HPDE6-E6E7 (cell line): Measurements from ENCODE around the gene CACNB2.

Source experiments
- DNase-seq: peaks from one replicate; pipeline ENCODE4 v3.0.0; 2011; ENCODE audit warnings: missing footprints; ENCODE audit errors: extremely low spot score

Gene CACNB2

GRCh38 chr10:18334116-18334867, 194.1 kb downstream of the CACNB2 start:
- no peak for DNase-seq

DNA sequence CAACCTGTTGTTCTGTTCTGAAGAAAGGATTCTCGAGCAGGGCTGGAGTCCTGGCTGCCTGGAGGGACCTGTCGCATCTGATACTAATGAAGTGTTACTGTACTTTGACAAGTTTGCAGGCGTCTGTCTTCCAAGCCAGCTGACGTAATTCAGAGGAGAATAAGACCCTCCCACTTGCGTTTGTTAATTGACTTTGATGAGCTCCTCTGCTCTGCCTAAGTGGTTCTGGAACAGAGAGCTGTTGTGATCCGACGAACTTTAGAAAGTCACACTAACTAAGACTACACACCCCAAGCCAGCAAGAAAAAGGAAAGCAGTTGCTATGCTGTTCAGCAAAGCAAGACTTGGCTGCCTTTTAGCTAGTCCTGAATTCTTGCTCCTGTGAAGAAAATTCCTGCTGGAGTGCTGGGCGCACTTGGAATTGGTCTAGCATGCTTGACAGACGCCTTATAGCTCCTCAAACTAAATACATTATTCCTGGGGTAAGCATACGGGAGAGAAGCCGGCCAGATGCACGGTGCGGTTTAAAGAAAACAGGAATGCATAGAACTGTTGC, 200.3 kb downstream of the CACNB2 start:
- DNase-seq, result no peak

- no peak for DNase-seq
Measured at GRCh38 chr10:18341055-18341454, 200.8 kb downstream of the CACNB2 start.

DNA sequence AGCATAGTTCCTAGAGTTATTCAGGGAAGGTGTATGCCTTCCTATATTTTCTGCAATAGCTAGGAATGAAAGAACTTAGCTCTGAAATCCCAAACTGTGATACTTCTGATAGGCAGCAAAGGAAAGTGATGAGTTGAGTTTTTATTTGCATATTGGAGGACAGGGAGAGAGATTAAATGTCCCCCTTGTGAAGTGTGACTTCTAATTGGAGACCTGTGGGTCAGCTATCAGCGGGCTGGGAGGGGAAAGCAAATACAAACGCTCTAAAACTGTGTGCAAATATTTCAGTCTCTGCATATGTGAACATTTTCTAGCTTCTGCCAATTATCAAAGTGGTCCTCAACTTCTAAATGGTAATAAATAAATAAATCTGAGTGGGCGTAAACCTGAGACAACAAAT, 203.3 kb downstream of the CACNB2 start:
- DNase-seq, result no peak

GRCh38 chr10:18345308-18345707, 205.1 kb downstream of the CACNB2 start:
- no peak for DNase-seq

- no peak for DNase-seq
Measured at GRCh38 chr10:18350340-18350739, 210.1 kb downstream of the CACNB2 start.

- DNase-seq, result no peak
Measured at GRCh38 chr10:18351421-18351820, 211.2 kb downstream of the CACNB2 start.

GRCh38 chr10:18352175-18352574, 212.0 kb downstream of the CACNB2 start:
- no peak for DNase-seq

- no peak for DNase-seq
Measured at GRCh38 chr10:18359812-18360211, 219.6 kb downstream of the CACNB2 start.

- no peak for DNase-seq
Measured at GRCh38 chr10:18362892-18363291, 222.7 kb downstream of the CACNB2 start.

GRCh38 chr10:18364987-18365775, 225.0 kb downstream of the CACNB2 start:
- DNase-seq, result no peak

DNA sequence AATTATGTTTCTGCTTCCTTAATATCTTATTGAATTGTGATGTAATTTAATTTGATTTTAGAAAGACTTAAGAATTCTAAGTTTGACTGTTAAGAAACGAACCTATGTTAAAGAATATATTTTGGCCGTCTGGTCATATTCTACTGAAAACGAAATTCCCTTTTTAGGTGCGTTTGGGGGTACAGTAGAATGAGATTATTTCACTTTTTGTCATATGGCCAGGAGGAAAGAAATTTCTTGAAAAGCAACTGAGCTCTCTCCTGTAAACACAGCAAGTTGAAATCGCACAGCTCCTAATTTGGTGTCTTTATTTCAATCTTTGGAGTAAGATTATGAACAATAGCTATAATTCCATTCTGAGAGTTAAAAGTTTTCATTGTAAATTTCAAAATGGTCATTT, 227.6 kb downstream of the CACNB2 start:
- DNase-seq, result no peak

GRCh38 chr10:18368273-18368672, 228.0 kb downstream of the CACNB2 start:
- no peak for DNase-seq

DNA sequence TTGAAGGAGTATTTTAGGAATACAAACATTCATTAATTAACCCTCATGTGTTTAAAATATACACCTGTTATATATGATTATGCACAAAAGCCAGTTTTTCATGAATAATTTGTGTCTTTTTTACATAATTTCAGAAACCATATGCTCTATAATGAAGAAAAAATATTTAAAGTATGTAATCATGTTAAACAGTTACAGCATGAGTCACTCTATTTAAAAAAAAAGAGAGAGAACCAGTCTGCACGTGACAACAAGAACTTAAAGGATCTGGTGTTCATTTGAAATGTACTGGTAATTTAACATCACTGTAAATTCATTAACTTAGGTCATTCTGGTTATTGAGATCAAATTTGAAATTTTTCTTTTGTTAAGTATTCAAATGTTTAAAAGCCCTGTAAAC, 228.5 kb downstream of the CACNB2 start:
- DNase-seq, result no peak

DNA sequence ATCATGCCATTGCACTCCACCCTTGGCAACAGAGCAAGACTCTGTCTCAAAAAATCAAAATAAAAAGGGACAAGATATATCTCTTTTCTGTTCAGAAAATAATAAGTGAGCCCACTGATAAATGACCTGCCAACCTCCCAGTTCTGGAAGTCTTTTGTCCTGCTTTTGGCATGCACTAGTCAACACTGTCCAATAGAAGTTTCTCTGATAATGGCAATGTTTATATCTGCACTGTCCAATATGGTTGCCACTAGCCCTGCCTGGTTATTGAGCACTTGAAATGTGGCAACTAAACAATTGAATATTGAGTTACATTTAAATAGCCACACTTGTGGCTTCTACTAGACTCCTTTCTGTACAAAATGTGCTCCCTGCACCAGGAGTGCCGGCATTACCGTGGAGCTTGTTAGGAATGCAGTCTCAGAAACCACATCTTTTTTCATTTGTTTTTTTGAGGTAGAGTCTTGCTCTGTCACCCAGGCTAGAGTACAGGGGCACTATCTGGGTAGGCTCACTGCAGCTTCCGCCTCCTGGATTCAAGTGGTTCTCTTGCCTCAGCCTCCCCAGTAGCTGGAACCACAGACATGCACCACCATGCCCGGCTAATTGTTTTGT, 229.7 kb downstream of the CACNB2 start:
- no peak for DNase-seq

DNA sequence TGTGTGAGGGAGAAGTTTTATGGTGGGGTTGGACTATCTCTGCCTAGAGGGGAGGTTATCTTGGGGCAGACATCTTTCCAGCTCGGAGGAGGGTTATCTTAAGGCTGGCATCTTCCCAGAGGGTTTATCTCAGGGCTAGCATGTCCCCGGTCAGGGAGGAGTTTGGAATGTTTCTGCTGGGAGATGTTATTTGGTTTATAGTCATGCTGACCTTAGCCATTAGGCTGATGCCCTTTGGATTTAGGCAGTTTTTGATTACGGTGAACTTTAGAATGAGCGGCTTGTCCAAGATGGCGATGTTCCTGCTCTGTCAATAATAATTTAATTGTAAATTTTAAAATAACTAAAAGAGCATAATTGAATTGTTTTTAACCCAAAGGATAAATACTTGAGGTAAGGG, 236.4 kb downstream of the CACNB2 start:
- DNase-seq, result no peak

DNA sequence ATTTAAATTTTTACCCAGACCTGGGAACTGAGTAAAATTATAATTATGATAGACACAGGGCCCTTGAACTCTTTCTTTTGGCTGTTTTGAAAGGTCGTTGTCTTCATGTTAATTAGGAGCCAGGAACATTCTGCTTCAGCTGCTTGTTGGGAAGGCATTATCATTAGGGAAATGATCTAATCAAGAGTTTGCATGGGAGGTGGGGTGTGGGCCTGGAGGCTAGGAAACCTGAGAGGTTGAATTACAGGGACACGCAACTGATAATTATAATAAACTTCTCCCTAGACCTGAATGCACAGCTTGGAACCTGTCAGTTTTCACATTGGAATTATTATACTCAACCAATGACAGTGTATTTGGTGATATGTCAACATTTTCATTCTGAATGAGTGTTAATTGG, 237.7 kb downstream of the CACNB2 start:
- DNase-seq, result no peak

GRCh38 chr10:18378766-18379165, 238.5 kb downstream of the CACNB2 start:
- no peak for DNase-seq

GRCh38 chr10:18381679-18382078, 241.5 kb downstream of the CACNB2 start:
- DNase-seq, result no peak

GRCh38 chr10:18397906-18398305, 257.7 kb downstream of the CACNB2 start:
- DNase-seq, result no peak

DNA sequence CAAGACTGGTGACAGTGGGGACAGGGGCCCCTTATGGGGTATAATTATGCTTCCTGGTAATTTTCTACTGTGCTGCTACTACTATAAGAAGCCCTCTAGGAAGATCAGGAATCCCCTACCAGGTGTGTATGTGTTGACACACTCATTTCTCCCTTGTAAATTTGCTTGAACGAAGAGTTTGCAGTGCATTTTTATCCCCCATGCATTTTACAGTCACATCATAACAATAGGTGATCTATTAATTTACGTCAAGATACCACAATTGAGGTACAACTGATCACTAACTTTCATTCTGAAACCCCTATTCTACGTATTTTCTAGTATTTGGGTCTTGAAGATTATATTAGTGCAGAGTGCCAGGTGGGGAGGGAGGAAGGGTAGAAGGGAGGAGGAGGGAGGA, 258.9 kb downstream of the CACNB2 start:
- DNase-seq, result no peak

GRCh38 chr10:18400201-18400905, 260.1 kb downstream of the CACNB2 start:
- no peak for DNase-seq
